ENCODE results near the gene MAP2K1. TPM values are rescaled to one million over a fixed set of nuclear protein-coding genes. Genes with fewer than 3 reads are reported as not detected.

The MAP2K1 gene
- total and polyA plus RNA-seq, 9 of the 15 experiments (the other 6 are each of a cell fraction or from before 2014, with no cell fraction given) = 7.5 to 58.3 (median 30.0) TPM

DNA sequence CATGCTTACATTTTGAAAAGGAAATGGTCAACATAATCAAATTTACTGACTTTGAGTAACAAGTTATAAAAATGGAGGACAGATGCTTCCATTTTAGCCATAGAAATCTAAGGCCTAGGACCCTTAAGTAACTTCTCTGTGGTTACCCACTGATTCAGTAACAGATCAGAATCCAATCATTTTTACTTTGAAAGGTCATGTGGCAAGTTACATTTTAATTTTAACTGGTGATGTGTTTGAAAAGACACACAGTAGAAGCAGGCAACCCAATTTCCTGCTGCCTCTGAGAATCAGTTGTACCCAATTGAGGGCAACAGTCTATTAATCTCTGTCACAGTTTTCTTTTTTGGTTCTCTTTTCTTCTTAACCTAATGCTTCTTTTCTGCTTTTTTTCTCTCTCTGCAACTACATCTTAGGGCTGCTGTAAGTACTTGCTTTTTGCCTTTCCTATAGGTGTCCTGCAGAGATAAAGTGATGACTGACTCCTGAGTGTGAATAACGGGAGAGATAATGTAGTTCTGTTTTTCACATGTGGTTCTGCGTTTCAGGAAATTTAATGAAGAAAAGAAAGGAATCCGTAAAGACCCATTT, 121.7 kb downstream of the MAP2K1 start (continued):
- TF ChIP-seq CEBPZ (IDR thresholded peaks at IDR 0.05; ENCODE audit: borderline replicate concordance, low read depth, low read length) = no peak
- TF ChIP-seq MEIS2 (IDR thresholded peaks at IDR 0.05; ENCODE audit: partially characterized antibody) = peak; percentile 61
- TF ChIP-seq ZNF551 (CRISPR knock-in tag; IDR thresholded peaks at IDR 0.05) = no peak

DNA sequence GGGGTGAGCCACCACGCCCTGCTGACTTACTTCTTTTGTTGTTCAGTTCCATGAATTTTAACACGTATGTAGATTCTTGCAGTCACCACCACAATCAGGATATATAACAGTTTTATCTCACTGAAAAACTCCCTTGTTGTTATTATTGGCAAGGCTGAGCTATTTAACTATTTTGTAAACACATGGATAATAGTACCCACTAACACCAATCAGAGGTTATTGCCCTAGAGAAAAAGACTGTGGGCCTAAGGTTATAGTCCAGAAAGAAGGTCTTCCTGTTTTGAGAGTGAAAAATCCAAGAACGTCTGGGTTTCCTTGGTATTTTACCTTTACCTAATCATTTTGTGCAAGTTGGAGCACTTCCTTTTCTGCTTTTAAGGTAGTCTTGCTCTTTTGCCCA, 127.9 kb downstream of the MAP2K1 start:
- H3K9ac ChIP-seq (ENCODE audit: insufficient read depth in 1 of 2, low read depth in 2 of 2, low read length in 2 of 2) = no peak overlapping the region
- in situ Hi-C loops (cut with MboI) = no loop called here
- H3K4me2 ChIP-seq (ENCODE audit: insufficient read depth, low read length) = no peak overlapping the region
- POLR2A ChIA-PET = interaction anchor here (1.4 kb wide), 1 partner anchor 9 kb away, joined by 6 read pairs; the partner anchor contains the start of gene ZWILCH
- peaks cover 58% of the 10 kb centered on the region for H3K36me3 ChIP-seq (ENCODE audit: control insufficient read depth, insufficient read depth, low read length)
- 69% methylated on average over 3 of the region's 3 CpGs for WGBS (ENCODE audit: insufficient coverage, low coverage, missing lambda C conversion rate)
- no peaks in the 10 kb centered on the region for H4K20me1 ChIP-seq (replicated peaks; ENCODE audit: control insufficient read depth, insufficient read depth, low read length)
- H3K9me1 ChIP-seq (ENCODE audit: control insufficient read depth, insufficient read depth, low read length) = no peaks in the 10 kb centered on the region
- H3K27me3 ChIP-seq (ENCODE audit: control insufficient read depth in 2 of 2, insufficient read depth in 2 of 2, low read length in 2 of 2) = no peaks in the 10 kb centered on the region
- BruUV-seq (replicated peaks) = no TSS peak
- H3K27ac ChIP-seq (ENCODE audit: extremely low read depth, low read depth, low read length) = no peak overlapping the region
- no peaks in the 10 kb centered on the region for H3K9me3 ChIP-seq (replicated peaks; ENCODE audit: control insufficient read depth, insufficient read depth, low read depth, low read length)
- H3K4me3 ChIP-seq = no peak overlapping the region
- FAIRE-seq (no peak), ATAC-seq (no peak), DNase-seq (ENCODE audit: extremely low read depth in 1 of 4, low spot score in 3 of 4) (no peak)
- no peaks in the 10 kb centered on the region for H3K4me1 ChIP-seq (replicated peaks in 1 of 2; ENCODE audit: control insufficient read depth in 2 of 2, insufficient read depth in 2 of 2, low read length in 2 of 2)
- intact Hi-C loops (cut with micrococcal nuclease) = no loop called here
- CTCF ChIA-PET (ENCODE audit: low intra/inter-chr PET ratio) = no interaction called here
- H3K79me2 ChIP-seq (ENCODE audit: control insufficient read depth, insufficient read depth, low read length) = no peaks in the 10 kb centered on the region
- no peak overlapping the region for H2AFZ ChIP-seq (ENCODE audit: low read depth, low read length)
- TF ChIP-seq GTF2E2 (tag; IDR thresholded peaks at IDR 0.05) (no peak), ETV6 (IDR thresholded peaks at IDR 0.05; ENCODE audit: borderline replicate concordance in 1 of 2, low read depth in 2 of 2, low read length in 1 of 2) (no peak), ETV6 (CRISPR knock-in tag; IDR thresholded peaks at IDR 0.05; ENCODE audit: borderline replicate concordance) (no peak), HMGN3 (IDR thresholded peaks at IDR 0.05; ENCODE audit: borderline replicate concordance, extremely low read depth, insufficient read length, low read depth, low read length) (no peak), PHTF2 (CRISPR knock-in tag; IDR thresholded peaks at IDR 0.05) (no peak), MAX (CRISPR knock-in tag; IDR thresholded peaks at IDR 0.05) (no peak), CXXC5 (CRISPR knock-in tag; IDR thresholded peaks at IDR 0.05) (no peak), CHCHD3 (CRISPR knock-in tag; IDR thresholded peaks at IDR 0.05) (no peak), SP2 (IDR thresholded peaks at IDR 0.05; ENCODE audit: extremely low read depth, low read depth, low read length, poor library complexity, severe bottlenecking) (no peak)
- TF ChIP-seq, protein P1, sequence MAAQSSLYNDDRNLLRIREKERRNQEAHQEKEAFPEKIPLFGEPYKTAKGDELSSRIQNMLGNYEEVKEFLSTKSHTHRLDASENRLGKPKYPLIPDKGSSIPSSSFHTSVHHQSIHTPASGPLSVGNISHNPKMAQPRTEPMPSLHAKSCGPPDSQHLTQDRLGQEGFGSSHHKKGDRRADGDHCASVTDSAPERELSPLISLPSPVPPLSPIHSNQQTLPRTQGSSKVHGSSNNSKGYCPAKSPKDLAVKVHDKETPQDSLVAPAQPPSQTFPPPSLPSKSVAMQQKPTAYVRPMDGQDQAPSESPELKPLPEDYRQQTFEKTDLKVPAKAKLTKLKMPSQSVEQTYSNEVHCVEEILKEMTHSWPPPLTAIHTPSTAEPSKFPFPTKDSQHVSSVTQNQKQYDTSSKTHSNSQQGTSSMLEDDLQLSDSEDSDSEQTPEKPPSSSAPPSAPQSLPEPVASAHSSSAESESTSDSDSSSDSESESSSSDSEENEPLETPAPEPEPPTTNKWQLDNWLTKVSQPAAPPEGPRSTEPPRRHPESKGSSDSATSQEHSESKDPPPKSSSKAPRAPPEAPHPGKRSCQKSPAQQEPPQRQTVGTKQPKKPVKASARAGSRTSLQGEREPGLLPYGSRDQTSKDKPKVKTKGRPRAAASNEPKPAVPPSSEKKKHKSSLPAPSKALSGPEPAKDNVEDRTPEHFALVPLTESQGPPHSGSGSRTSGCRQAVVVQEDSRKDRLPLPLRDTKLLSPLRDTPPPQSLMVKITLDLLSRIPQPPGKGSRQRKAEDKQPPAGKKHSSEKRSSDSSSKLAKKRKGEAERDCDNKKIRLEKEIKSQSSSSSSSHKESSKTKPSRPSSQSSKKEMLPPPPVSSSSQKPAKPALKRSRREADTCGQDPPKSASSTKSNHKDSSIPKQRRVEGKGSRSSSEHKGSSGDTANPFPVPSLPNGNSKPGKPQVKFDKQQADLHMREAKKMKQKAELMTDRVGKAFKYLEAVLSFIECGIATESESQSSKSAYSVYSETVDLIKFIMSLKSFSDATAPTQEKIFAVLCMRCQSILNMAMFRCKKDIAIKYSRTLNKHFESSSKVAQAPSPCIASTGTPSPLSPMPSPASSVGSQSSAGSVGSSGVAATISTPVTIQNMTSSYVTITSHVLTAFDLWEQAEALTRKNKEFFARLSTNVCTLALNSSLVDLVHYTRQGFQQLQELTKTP (IDR thresholded peaks at IDR 0.05; ENCODE audit: low read depth in 1 of 2, partially characterized antibody in 2 of 2) = no peak
